Measurements from ENCODE around the gene CASZ1. TPM values are rescaled to one million over a fixed set of nuclear protein-coding genes. Genes with fewer than 3 reads are reported as not detected.

CASZ1 gene
- total and polyA plus RNA-seq, 9 of the 15 experiments (the other 6 are each of a cell fraction or from before 2014, with no cell fraction given): 0.01 to 4.0 (median 0.76) TPM; not detected in 1

GRCh38 chr1:10608690-10609089 is 187.8 kb downstream of the CASZ1 start:
- Histone ChIP-seq H3K4me3 (no peak overlapping the region), H3K27me3 (ENCODE audit: control insufficient read depth in 2 of 2, insufficient read depth in 2 of 2, low read length in 2 of 2) (no peaks in the 10 kb centered on the region), H3K4me1 (replicated peaks in 1 of 2; ENCODE audit: control insufficient read depth in 2 of 2, insufficient read depth in 2 of 2, low read length in 2 of 2) (no peaks in the 10 kb centered on the region), H2AFZ (ENCODE audit: low read depth, low read length) (no peak overlapping the region), H3K4me2 (ENCODE audit: insufficient read depth, low read length) (no peak overlapping the region), H3K9me1 (ENCODE audit: control insufficient read depth, insufficient read depth, low read length) (no peaks in the 10 kb centered on the region), H3K79me2 (ENCODE audit: control insufficient read depth, insufficient read depth, low read length) (no peaks in the 10 kb centered on the region), H3K9me3 (replicated peaks; ENCODE audit: control insufficient read depth, insufficient read depth, low read depth, low read length) (no peaks in the 10 kb centered on the region), H3K9ac (ENCODE audit: insufficient read depth in 1 of 2, low read depth in 2 of 2, low read length in 2 of 2) (no peak overlapping the region), H4K20me1 (replicated peaks; ENCODE audit: control insufficient read depth, insufficient read depth, low read length) (0 out of 2 replicates have a peak, but pooled peaks cover 9% of the 10 kb centered on the region), H3K27ac (ENCODE audit: extremely low read depth, low read depth, low read length) (no peak overlapping the region), H3K36me3 (ENCODE audit: control insufficient read depth, insufficient read depth, low read length) (peaks cover 4% of the 10 kb centered on the region; the same call in 1 of the 3 replicates)
- ChIA-PET POLR2A (interaction anchor here (0.6 kb wide), 1 partner anchor 1023 kb away, joined by 3 read pairs; no protein-coding TSS in a partner anchor), CTCF (ENCODE audit: low intra/inter-chr PET ratio) (no interaction called here)
- DNase-seq (ENCODE audit: extremely low read depth in 1 of 4, low spot score in 3 of 4): no peak
- in situ Hi-C loops (cut with MboI) (no loop called here), intact Hi-C loops (cut with micrococcal nuclease) (no loop called here)
- no peak for FAIRE-seq
- BruUV-seq (replicated peaks): no TSS peak
- whole genome bisulfite sequencing (ENCODE audit: insufficient coverage, low coverage, missing lambda C conversion rate): 48% methylated on average over 2 of the region's 2 CpGs
- no peak for ATAC-seq
- TF ChIP-seq PRDM10 (IDR thresholded peaks at IDR 0.05; ENCODE audit: partially characterized antibody) (no peak), NELFE (IDR thresholded peaks at IDR 0.05; ENCODE audit: insufficient read depth, insufficient read length) (no peak), MXI1 (IDR thresholded peaks at IDR 0.05; ENCODE audit: low read depth, low read length) (no peak), ZNF561 (CRISPR knock-in tag; conservative IDR thresholded peaks at IDR 0.05) (no peak), RNF2 (IDR thresholded peaks at IDR 0.05) (no peak), PKNOX1 (IDR thresholded peaks at IDR 0.05) (peak; percentile 68), PBX2 (CRISPR knock-in tag; IDR thresholded peaks at IDR 0.05; ENCODE audit: low read depth) (no peak), PBX2 (tag; conservative IDR thresholded peaks at IDR 0.05; ENCODE audit: low read depth) (0 out of 2 replicates have a peak, but pooled peaks have one; percentile 20), ZNF280B (CRISPR knock-in tag; IDR thresholded peaks at IDR 0.05) (no peak), L3MBTL2 (IDR thresholded peaks at IDR 0.05) (no peak), ZEB2 (IDR thresholded peaks at IDR 0.05) (no peak), TCF3 (CRISPR knock-in tag; IDR thresholded peaks at IDR 0.05) (no peak), GTF2A2 (tag; IDR thresholded peaks at IDR 0.05) (no peak), PML (IDR thresholded peaks at IDR 0.05; ENCODE audit: low read length) (no peak), TOE1 (IDR thresholded peaks at IDR 0.05; ENCODE audit: borderline replicate concordance) (no peak), TOE1 (CRISPR knock-in tag; IDR thresholded peaks at IDR 0.05; ENCODE audit: borderline replicate concordance, low read depth) (no peak)
